Measurements from ENCODE around the gene ENHO. TPM values are rescaled to one million over a fixed set of nuclear protein-coding genes. Genes with fewer than 3 reads are reported as not detected.

Gene ENHO
- total RNA-seq, 6 experiments from 2014 or later, result 0.19 to 0.57 TPM; not detected in 4

- H3K9me3 Mint-ChIP-seq, result no peaks in the 10 kb centered on the region
- peaks cover 42% of the 10 kb centered on the region for H3K27me3 Mint-ChIP-seq (ENCODE audit: insufficient read depth)
- DNase-seq, result no peak
- no peak for TF ChIP-seq CTCF (IDR thresholded peaks at IDR 0.05)
- H3K4me1 Mint-ChIP-seq (ENCODE audit: low read depth), result no peaks in the 10 kb centered on the region
- H3K36me3 Mint-ChIP-seq (ENCODE audit: low read depth), result no peaks in the 10 kb centered on the region
- no peak overlapping the region for H3K4me3 Mint-ChIP-seq
- H3K27ac Mint-ChIP-seq, result no peak overlapping the region
Measured at GRCh38 chr9:34568774-34569173, 46.0 kb upstream of the ENHO start.

GRCh38 chr9:34568133-34568532 is 45.3 kb upstream of the ENHO start:
- no peak for TF ChIP-seq CTCF (IDR thresholded peaks at IDR 0.05)
- H3K27ac Mint-ChIP-seq, result no peak overlapping the region
- peaks cover 43% of the 10 kb centered on the region for H3K27me3 Mint-ChIP-seq (ENCODE audit: insufficient read depth)
- H3K4me3 Mint-ChIP-seq, result no peak overlapping the region
- no peaks in the 10 kb centered on the region for H3K9me3 Mint-ChIP-seq
- DNase-seq, result no peak
- no peaks in the 10 kb centered on the region for H3K4me1 Mint-ChIP-seq (ENCODE audit: low read depth)
- H3K36me3 Mint-ChIP-seq (ENCODE audit: low read depth), result no peaks in the 10 kb centered on the region

GRCh38 chr9:34566972-34567371 is 44.2 kb upstream of the ENHO start:
- TF ChIP-seq CTCF (IDR thresholded peaks at IDR 0.05), result no peak
- no peak overlapping the region for H3K4me3 Mint-ChIP-seq
- no peak overlapping the region for H3K27ac Mint-ChIP-seq
- 0 out of 2 replicates have a peak, but pooled peaks cover 3% of the 10 kb centered on the region for H3K9me3 Mint-ChIP-seq
- peaks cover 4% of the 10 kb centered on the region; the same call in 1 of the 2 replicates for H3K36me3 Mint-ChIP-seq (ENCODE audit: low read depth)
- H3K4me1 Mint-ChIP-seq (ENCODE audit: low read depth), result no peaks in the 10 kb centered on the region
- peaks cover 51% of the 10 kb centered on the region for H3K27me3 Mint-ChIP-seq (ENCODE audit: insufficient read depth)
- DNase-seq, result no peak

- no peak overlapping the region for H3K4me3 Mint-ChIP-seq
- no peak overlapping the region for H3K27ac Mint-ChIP-seq
- no peak for TF ChIP-seq CTCF (IDR thresholded peaks at IDR 0.05)
- peaks cover 4% of the 10 kb centered on the region; the same call in 1 of the 2 replicates for H3K36me3 Mint-ChIP-seq (ENCODE audit: low read depth)
- no peaks in the 10 kb centered on the region for H3K4me1 Mint-ChIP-seq (ENCODE audit: low read depth)
- H3K27me3 Mint-ChIP-seq (ENCODE audit: insufficient read depth), result peaks cover 51% of the 10 kb centered on the region
- no peak for DNase-seq
- 0 out of 2 replicates have a peak, but pooled peaks cover 3% of the 10 kb centered on the region for H3K9me3 Mint-ChIP-seq
Measured at GRCh38 chr9:34566322-34566721, 43.5 kb upstream of the ENHO start.

- H3K36me3 Mint-ChIP-seq (ENCODE audit: low read depth), result peaks cover 4% of the 10 kb centered on the region; the same call in 1 of the 2 replicates
- H3K27me3 Mint-ChIP-seq (ENCODE audit: insufficient read depth), result peaks cover 50% of the 10 kb centered on the region
- no peaks in the 10 kb centered on the region for H3K4me1 Mint-ChIP-seq (ENCODE audit: low read depth)
- no peak for TF ChIP-seq CTCF (IDR thresholded peaks at IDR 0.05)
- no peak overlapping the region for H3K4me3 Mint-ChIP-seq
- DNase-seq, result no peak
- 0 out of 2 replicates have a peak, but pooled peaks cover 3% of the 10 kb centered on the region for H3K9me3 Mint-ChIP-seq
- no peak overlapping the region for H3K27ac Mint-ChIP-seq
Measured at GRCh38 chr9:34565856-34566255, 43.1 kb upstream of the ENHO start.

GRCh38 chr9:34564617-34565016 is 41.8 kb upstream of the ENHO start:
- TF ChIP-seq CTCF (IDR thresholded peaks at IDR 0.05), result no peak
- H3K4me1 Mint-ChIP-seq (ENCODE audit: low read depth), result peaks cover 7% of the 10 kb centered on the region
- no peak overlapping the region for H3K4me3 Mint-ChIP-seq
- H3K36me3 Mint-ChIP-seq (ENCODE audit: low read depth), result peaks cover 4% of the 10 kb centered on the region; the same call in 1 of the 2 replicates
- DNase-seq, result no peak
- H3K27ac Mint-ChIP-seq, result no peak overlapping the region
- 0 out of 2 replicates have a peak, but pooled peaks cover 3% of the 10 kb centered on the region for H3K9me3 Mint-ChIP-seq
- H3K27me3 Mint-ChIP-seq (ENCODE audit: insufficient read depth), result peaks cover 47% of the 10 kb centered on the region
